Measurements from ENCODE around the gene CAMK2D.
"Not testable (repeated sequence)": the region's sequence is repeated elsewhere in the genome, so short reads cannot be mapped to it uniquely, and the experiment has no call there.

Gene CAMK2D

DNA sequence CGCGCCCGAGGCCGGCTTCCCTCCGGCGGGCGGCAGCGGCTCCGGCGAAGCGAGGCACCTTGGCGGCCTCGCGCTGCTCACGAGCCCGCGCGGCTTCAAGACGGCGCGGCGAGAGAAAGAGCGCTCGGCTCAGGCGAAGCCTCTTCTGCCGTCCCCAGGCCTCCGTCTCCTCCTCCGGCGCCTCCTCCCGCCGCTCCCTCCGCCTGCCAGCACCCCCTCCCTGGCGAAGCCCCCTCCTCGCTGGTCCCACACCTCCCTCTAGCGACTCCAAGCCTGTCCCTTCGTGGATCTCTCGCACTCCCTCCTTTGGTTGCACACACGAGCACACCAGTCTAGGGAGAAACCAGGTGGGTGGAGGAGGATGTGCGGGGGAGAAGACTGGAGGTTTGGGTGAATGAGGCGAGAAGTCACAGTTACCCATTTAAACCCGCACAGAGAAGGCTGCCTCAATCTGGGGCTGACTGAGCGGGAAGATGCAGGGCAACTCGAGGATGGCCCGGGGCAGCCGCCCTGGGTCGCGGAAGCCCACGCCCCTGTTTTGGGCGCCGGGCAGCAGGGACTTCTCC is at the start of gene CAMK2D:
TSS of gene CAMK2D (minus strand) at position 119 of the 566 bp plus-strand sequence. CDS start 670 bp downstream, outside the sequence.
- peak within 1 kb of the TSS; percentile 98 for H3K27ac Mint-ChIP-seq
- H3K36me3 Mint-ChIP-seq, result peaks cover 25% of the 10 kb centered on the region
- no peaks in the 10 kb centered on the region for H3K9me3 Mint-ChIP-seq
- H3K4me3 Mint-ChIP-seq, result peak within 1 kb of the TSS; percentile 94
- H3K27me3 Mint-ChIP-seq, result no peaks in the 10 kb centered on the region
- peaks cover 36% of the 10 kb centered on the region for H3K4me1 Mint-ChIP-seq

GRCh38 chr4:113810906-113811305 is 49.4 kb upstream of the CAMK2D start:
- H3K27me3 Mint-ChIP-seq, result no peaks in the 10 kb centered on the region
- H3K4me1 Mint-ChIP-seq, result peaks cover 12% of the 10 kb centered on the region
- no peaks in the 10 kb centered on the region for H3K9me3 Mint-ChIP-seq
- no peaks in the 10 kb centered on the region for H3K36me3 Mint-ChIP-seq
- H3K27ac Mint-ChIP-seq, result no peak overlapping the region
- H3K4me3 Mint-ChIP-seq, result no peak overlapping the region

DNA sequence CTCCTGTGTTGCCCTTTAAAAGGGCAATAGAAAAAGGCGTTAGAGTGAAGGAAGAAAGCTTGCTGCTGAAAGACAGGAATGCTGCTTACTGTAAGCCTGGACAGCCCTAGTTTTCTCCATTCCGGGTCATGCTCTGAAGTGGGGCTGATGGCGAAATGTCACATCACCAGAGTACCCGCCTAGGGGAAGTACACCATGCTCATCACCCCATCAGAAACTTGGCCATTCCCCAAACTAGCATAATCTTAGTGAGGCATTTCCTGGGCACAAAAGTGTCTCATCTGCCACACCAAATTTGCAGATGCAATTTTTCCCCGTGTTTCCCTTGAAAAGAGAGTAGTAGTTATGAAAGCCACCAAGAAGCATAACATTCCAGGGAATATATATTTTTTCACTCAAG is 47.8 kb upstream of the CAMK2D start:
- H3K4me3 Mint-ChIP-seq, result no peak overlapping the region
- H3K4me1 Mint-ChIP-seq, result peaks cover 9% of the 10 kb centered on the region
- H3K27me3 Mint-ChIP-seq, result no peaks in the 10 kb centered on the region
- peaks cover 5% of the 10 kb centered on the region for H3K9me3 Mint-ChIP-seq
- no peak overlapping the region for H3K27ac Mint-ChIP-seq
- no peaks in the 10 kb centered on the region for H3K36me3 Mint-ChIP-seq

GRCh38 chr4:113806850-113807249 is 45.3 kb upstream of the CAMK2D start:
- Mint-ChIP-seq H3K27ac (peak overlapping the region; percentile 17), H3K4me1 (peaks cover 9% of the 10 kb centered on the region), H3K4me3 (no peak overlapping the region), H3K9me3 (peaks cover 5% of the 10 kb centered on the region), H3K36me3 (no peaks in the 10 kb centered on the region), H3K27me3 (no peaks in the 10 kb centered on the region)

DNA sequence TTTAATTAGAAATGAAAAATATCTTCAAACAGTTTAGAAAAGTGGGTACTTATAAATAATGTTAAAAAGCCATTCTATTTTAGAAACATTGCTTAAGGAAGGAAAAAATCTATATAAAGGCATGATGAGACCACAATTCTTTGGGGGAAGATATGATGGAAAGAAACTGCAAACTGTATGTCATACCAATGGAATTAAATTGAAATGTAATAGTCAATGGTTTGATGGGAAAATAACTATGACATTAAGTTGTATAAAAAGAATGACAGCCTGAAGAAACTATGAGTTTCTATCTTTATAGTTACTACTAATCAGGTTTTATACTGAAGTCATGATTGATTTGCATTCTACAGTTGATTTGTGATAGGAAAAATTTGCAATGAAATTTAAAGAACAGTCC is 40.3 kb upstream of the CAMK2D start:
- no peak overlapping the region for H3K4me3 Mint-ChIP-seq
- H3K4me1 Mint-ChIP-seq, result peaks cover 4% of the 10 kb centered on the region
- H3K27me3 Mint-ChIP-seq, result no peaks in the 10 kb centered on the region
- H3K27ac Mint-ChIP-seq, result no peak overlapping the region
- H3K36me3 Mint-ChIP-seq, result peaks cover 2% of the 10 kb centered on the region
- H3K9me3 Mint-ChIP-seq, result peaks cover 5% of the 10 kb centered on the region

- H3K27ac Mint-ChIP-seq, H3K4me1 Mint-ChIP-seq, H3K4me3 Mint-ChIP-seq, H3K27me3 Mint-ChIP-seq: not testable (repeated sequence)
- peaks cover 12% of the 10 kb centered on the region for H3K36me3 Mint-ChIP-seq
- peaks cover 21% of the 10 kb centered on the region for H3K9me3 Mint-ChIP-seq
Measured at GRCh38 chr4:113796381-113796780, 34.8 kb upstream of the CAMK2D start.

DNA sequence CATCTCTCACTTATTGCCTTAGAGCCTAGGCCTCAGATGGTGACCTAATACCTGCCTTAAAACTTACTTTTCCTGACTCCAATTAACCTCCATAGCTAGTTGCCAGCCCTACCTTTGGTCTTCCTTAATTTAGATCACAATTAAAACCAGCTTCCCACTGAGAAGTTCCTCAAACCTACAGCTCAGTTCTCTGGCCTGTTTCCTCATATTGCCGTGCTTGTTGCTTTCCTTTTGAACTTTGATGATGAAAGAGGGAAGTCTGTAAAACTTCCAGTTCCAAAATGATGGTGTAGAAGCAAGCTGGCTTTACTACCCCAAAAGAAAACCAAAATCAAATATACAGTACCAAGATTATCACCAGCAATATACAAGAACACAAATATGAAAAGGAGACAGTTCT is 28.9 kb upstream of the CAMK2D start:
- Mint-ChIP-seq H3K27me3 (no peaks in the 10 kb centered on the region), H3K36me3 (peaks cover 13% of the 10 kb centered on the region), H3K4me3 (no peak overlapping the region), H3K27ac (no peak overlapping the region), H3K4me1 (no peaks in the 10 kb centered on the region), H3K9me3 (peaks cover 28% of the 10 kb centered on the region)

GRCh38 chr4:113788888-113789287 is 27.4 kb upstream of the CAMK2D start:
- Mint-ChIP-seq H3K4me1 (peaks cover 12% of the 10 kb centered on the region), H3K9me3 (peaks cover 20% of the 10 kb centered on the region), H3K27me3 (no peaks in the 10 kb centered on the region), H3K36me3 (peaks cover 12% of the 10 kb centered on the region), H3K27ac (no peak overlapping the region), H3K4me3 (no peak overlapping the region)

DNA sequence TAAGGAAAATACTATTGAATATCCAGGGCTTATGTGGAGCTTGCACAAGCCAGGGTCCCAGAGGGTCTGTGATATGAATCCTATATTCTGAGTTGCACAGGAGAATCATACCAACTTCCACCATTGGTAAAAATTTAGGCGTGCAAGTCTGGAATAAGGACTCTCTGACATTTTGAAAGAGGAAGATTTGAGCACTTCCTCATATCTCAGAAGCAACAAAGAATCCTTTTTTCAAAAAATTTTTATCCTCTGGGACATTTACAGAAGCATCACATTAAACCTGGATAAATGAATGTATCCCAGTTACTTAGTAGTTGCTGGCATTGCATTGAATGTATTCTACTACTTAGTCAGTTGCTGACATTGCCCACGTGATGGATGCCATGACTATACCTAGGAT is 24.2 kb upstream of the CAMK2D start:
- Mint-ChIP-seq H3K9me3 (peaks cover under 1% of the 10 kb centered on the region), H3K27me3 (no peaks in the 10 kb centered on the region), H3K36me3 (peaks cover 4% of the 10 kb centered on the region), H3K4me3 (no peak overlapping the region), H3K4me1 (peaks cover 35% of the 10 kb centered on the region), H3K27ac (no peak overlapping the region)

- Mint-ChIP-seq H3K27ac (peak overlapping the region; percentile 78), H3K36me3 (peaks cover 4% of the 10 kb centered on the region), H3K9me3 (no peaks in the 10 kb centered on the region), H3K4me3 (no peak overlapping the region), H3K27me3 (no peaks in the 10 kb centered on the region), H3K4me1 (peaks cover 35% of the 10 kb centered on the region)
Measured at GRCh38 chr4:113784497-113785250, 23.1 kb upstream of the CAMK2D start.

DNA sequence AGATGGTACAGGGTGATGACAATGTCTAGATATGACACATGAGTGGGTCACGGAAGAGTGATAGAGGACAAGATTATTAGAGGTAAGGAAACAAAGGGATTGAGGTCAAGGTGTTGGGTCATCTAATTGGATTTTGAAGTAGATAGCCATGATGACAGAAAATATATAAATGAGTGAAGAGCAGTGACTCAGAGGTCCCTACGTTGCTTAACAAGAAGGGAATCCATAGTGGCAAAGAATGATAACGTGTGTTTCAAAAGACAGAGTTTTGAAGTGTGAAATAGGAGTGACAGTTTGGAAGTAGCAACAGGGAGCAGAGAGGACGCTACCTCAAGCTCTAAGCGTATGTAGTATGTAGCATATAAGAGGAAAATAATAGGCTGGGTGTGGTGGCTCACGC is 22.2 kb upstream of the CAMK2D start:
- H3K27me3 Mint-ChIP-seq, result no peaks in the 10 kb centered on the region
- peaks cover 4% of the 10 kb centered on the region for H3K36me3 Mint-ChIP-seq
- no peak overlapping the region for H3K4me3 Mint-ChIP-seq
- peak overlapping the region; percentile 37 for H3K27ac Mint-ChIP-seq
- peaks cover 35% of the 10 kb centered on the region for H3K4me1 Mint-ChIP-seq
- no peaks in the 10 kb centered on the region for H3K9me3 Mint-ChIP-seq

GRCh38 chr4:113783289-113783688 is 21.8 kb upstream of the CAMK2D start:
- peaks cover 4% of the 10 kb centered on the region for H3K36me3 Mint-ChIP-seq
- no peaks in the 10 kb centered on the region for H3K27me3 Mint-ChIP-seq

GRCh38 chr4:113781439-113782040 is 20.0 kb upstream of the CAMK2D start:
- Mint-ChIP-seq H3K36me3 (peaks cover 4% of the 10 kb centered on the region), H3K27ac (no peak overlapping the region), H3K9me3 (no peaks in the 10 kb centered on the region), H3K27me3 (no peaks in the 10 kb centered on the region), H3K4me3 (no peak overlapping the region), H3K4me1 (peaks cover 35% of the 10 kb centered on the region)

More at GRCh38 chr4:113783289-113783688, 21.8 kb upstream of the CAMK2D start:
- H3K4me1 Mint-ChIP-seq, result peaks cover 35% of the 10 kb centered on the region
- no peak overlapping the region for H3K4me3 Mint-ChIP-seq
- peak overlapping the region; percentile 37 for H3K27ac Mint-ChIP-seq
- H3K9me3 Mint-ChIP-seq, result no peaks in the 10 kb centered on the region

DNA sequence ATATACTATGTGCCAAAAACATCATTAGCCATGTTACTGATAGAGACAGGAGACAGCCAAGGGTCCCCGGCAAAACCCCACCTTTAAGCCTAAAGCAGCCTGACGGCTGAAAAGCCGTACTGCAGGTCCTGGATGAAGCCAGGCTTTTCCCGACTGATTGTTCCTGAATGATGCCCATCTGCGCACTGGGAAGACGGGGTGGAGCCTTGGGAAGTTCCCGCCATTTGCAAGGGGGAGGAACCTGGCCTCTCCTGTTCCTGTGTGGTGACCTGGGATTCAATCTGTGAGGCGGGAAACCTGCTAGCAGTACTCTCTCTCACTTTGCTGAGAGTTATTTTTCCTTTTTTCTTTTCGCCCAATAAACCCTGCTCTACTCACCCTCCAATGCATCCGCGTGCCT is 15.1 kb upstream of the CAMK2D start:
- H3K9me3 Mint-ChIP-seq, result no peaks in the 10 kb centered on the region
- no peaks in the 10 kb centered on the region for H3K36me3 Mint-ChIP-seq
- no peak overlapping the region for H3K4me3 Mint-ChIP-seq
- no peaks in the 10 kb centered on the region for H3K27me3 Mint-ChIP-seq
- peaks cover 17% of the 10 kb centered on the region for H3K4me1 Mint-ChIP-seq
- no peak overlapping the region for H3K27ac Mint-ChIP-seq

DNA sequence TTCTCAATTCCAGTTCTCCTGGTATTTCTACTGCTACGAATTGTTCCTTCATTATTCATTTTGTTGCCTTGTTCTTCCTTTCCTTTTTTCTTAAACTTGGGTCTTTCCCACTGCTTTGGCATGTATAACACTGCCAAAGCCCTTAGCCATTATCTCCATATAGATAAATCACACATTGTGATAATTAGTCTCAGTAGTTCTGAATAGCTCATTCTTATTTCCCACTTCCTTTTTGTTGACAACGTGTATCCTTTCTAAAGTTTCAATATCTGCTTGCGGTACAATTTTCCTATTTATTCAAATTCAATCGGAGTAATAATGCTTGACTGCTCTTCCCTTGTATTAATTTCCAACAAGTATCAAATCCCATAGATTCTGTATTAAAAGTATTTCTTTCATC is 14.5 kb upstream of the CAMK2D start:
- Mint-ChIP-seq H3K27ac (peak overlapping the region; percentile 15), H3K9me3 (no peaks in the 10 kb centered on the region), H3K4me1 (peaks cover 14% of the 10 kb centered on the region), H3K36me3 (no peaks in the 10 kb centered on the region), H3K27me3 (no peaks in the 10 kb centered on the region), H3K4me3 (no peak overlapping the region)

DNA sequence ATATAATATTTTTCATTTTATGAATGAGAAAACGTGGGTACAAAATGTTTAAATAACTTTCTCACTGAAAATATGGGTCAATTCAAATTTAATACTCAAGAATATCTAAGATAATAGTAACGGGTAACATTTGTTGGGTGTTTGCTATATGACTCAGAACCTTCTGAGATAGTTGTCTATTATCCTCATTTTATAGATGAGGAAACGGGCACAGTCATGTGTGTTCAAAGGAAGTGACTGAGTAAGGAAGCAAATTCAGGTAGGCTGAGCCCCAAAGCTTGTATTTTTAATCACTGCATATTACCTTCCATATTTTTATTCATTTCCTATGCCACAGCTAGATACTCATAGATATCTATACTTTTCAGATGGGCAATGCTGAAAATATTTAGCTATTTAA is 12.2 kb upstream of the CAMK2D start:
- no peak overlapping the region for H3K4me3 Mint-ChIP-seq
- H3K9me3 Mint-ChIP-seq, result no peaks in the 10 kb centered on the region
- no peaks in the 10 kb centered on the region for H3K36me3 Mint-ChIP-seq
- peaks cover 35% of the 10 kb centered on the region for H3K4me1 Mint-ChIP-seq
- H3K27me3 Mint-ChIP-seq, result no peaks in the 10 kb centered on the region
- H3K27ac Mint-ChIP-seq, result no peak overlapping the region

Measured in activated naive CD4-positive, alpha-beta T cell treated with anti-CD3 and anti-CD28 coated beads, Interleukin-2, amount 50 U/mL, for 24 hours (primary cell).